ENCODE results near the gene ERN1.

The ERN1 gene

DNA sequence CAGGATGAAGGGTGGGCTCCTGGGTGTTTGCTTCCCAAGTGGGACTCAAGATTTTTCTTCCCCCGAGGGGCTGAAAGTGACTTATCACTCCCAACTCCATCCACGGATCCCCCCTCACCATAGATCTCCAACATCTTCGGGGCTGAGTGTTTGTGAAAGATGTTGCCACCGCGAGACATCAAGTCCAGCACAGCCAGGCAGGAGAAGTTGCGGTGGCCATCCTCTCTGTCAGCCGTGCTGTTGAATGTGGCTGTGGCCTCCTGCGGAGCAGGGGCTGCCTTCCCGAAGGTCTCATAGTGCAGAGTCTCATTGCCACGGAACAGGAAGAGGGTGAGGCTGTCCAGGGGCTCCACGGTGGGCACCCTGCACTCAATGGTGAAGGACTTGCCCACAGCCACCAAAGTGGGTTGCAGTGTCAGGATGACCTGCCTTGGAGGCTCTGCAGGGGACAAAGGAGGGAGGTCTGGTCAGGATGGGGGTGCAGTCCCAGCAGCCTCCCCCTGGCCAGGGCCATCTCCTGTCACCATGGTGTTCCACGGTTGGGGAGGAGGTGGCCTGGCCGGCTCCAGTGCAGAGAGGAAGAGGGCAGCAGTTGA lies 126.3 kb downstream of the ERN1 start:
- DNase-seq (ENCODE audit: low read depth) = no peak

DNA sequence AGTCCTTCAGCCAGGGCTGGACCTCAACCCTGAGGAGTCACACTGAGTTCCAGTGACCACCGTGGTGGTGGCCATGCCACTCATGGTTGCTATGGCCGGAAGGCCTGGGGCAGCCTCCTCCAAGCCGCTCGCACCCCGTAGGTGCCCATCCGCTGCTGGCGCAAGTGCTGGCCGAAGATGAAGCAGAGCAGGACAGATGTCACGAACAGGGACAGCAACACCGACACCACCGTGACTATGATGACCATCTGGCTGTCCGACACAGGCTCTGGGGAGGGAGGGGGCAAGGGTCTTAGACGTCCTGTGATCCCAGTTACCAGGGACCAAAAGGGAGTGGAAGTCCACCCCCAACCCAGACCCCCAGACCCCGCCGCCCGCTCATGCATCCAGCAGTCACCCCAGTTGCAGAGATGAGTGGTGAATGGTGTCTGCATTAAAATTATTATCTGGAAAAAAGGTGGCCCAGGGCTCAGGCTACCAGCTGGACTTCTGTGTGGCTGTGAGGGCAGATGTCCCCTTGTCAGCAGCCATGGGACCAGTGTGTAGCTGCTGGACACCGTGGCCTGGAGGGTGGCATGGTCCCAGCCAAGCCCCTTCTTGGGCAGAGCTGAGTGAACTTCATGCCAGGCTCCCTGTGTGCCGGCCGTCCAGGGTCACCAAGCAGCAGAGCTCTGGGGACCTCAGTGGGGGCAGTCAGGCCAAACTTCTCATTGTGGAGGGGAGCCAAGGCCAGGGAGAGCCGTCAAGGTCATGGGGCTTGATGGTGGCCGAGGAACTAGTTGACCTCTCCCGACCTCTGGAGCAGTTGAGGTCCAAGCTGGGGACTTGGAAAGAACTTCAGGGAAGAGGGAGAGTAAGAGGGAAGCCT lies 127.1 kb downstream of the ERN1 start:
- DNase-seq (ENCODE audit: low read depth) = no peak

DNA sequence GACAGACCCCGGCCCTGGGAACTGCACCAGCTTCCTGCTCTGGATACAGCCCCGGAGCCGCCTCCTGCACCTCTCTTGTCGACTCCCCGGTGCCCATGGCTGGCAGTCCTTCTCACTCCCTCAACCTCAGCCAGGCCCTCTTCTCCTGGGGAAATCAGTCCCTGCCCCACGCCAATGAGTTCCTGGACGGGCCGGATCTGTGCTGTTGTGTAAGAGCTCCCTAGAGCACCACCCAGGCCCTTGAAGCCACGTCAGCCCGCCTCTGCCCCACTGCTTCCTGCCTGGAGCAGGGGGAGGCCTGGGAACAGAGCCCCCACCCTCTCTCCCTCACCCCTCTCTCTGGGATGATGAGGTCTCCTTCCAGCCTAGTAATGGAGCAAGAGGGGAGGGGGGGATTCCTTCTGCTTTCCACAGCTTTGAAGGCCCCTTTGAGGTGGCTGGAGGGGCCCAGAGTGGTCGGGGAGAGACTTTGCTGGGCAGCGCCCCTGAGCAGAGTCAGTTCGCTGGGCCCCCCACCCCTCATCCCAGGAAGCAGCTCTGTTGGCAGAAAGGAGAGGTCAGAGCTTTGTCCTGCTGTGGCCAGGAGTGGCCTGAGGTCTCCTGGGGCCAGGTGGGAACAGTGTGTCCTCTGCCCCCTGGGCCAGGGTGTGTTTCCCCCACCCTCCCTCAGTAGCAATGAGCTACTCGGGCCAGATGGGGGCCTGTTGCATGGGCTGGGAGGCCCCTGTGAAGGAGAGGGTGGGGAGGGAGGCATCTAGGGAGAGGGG lies 128.0 kb downstream of the ERN1 start:
- no peak for DNase-seq (ENCODE audit: low read depth)

DNA sequence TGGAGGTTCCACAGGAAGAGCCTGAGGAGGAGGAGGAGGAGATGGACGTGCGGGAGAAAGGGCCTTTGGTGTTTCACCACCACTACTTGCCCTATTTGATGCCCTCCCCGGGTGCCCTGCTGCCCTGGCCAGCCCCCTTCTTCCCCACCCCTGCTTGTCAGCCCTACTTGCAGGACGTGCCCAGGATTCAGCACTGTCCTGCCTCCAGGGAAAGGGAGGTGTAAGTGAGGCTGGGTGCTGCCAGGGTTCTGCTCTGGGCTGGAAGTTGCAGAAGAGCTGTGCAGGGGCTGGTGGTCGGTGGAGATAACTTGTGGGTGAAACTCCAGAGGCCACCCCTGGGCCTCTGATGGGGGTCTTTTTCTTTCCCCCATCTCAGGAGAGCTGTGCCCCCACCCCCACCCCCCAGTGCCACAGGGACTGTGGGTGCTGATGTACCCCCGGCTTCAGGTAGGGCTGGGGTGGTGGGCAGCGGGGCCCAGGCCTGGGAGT lies 128.8 kb downstream of the ERN1 start:
- no peak for DNase-seq (ENCODE audit: low read depth)

DNA sequence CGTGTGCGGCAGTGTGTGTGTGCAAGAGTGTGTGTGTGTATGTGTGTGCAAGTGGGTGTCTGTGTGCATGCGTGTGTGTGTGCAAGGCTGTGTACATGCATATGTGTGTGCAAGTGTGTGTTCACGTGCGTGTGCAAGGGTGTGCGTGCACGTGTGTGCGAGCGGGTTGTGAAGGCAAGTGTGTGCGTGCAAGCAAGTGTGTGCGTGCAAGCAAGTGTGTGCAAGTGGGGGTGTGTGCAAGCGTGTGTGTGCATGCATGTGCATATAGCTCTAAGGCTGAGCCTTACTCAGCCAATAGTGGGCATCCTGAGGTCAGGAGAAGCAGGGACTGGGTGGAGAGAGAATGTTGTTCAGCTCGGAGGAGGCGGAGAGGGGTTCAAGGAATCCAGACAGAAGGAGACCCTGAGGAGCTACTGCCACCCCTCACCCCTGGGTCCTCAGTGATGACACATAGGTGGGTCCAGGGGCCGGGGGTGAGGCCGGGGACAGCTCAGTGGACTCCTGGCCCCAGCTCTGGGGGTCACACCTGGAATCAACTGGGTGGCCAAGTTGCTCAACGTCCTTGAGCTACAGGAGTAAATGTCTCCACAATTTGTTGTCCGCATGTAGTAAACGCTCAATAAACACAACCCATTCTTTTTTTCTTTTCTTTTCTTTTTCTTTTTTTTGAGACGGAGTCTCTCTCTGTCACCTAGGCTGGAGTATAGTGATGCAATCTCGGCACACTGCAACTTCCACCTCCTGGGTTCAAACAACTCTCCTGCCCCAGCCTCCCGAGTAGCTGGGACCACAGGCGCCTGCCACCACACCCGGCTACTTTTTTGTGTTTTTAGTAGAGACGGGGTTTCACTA lies 130.0 kb downstream of the ERN1 start:
- no peak for DNase-seq (ENCODE audit: low read depth)

DNA sequence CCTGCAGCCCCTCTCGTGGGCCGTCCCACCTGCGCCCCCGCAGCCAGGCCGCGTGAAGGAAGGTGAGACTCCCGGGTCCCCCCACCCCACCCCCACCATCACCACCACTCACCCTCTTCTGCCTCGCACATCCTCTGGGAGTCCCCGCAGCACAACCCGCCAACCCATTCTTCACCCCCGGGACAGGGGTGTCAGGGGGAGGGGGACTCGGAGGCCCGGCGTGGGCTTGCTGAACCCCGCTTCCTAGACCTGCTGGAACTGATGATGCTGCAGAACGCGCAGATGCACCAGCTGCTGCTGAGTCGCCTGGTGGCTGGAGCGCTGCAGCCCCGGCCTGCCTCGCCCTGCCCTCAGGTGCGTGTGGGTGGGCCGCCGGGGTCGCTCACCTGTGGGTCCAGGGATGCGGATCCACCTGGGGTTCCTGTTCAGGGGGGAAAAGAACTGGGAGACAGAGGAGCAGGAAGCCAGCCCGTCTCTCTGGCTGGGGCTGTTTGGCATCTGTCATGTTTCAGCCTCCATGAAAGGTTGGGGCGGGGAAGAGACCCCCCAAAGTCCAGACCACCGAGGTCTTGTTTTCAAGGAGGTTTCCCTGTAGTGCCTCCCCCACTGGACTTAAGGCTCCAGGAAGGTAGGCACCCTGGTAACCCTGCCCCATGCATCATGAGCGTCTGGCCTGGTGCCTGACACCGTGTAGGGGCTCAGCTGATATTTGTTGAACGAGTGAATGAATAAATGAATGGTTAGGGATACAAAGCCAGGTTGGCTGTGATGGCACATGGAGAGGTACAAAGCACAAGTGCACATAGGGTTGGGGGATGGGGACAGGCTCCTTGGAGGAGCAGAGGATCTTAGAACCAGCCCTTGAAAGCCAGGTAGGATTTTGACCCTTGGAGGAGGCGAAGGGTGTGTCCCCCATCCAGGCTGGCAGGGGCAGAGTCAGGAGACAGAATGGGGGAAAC lies 130.9 kb downstream of the ERN1 start:
- no peak for DNase-seq (ENCODE audit: low read depth)

DNA sequence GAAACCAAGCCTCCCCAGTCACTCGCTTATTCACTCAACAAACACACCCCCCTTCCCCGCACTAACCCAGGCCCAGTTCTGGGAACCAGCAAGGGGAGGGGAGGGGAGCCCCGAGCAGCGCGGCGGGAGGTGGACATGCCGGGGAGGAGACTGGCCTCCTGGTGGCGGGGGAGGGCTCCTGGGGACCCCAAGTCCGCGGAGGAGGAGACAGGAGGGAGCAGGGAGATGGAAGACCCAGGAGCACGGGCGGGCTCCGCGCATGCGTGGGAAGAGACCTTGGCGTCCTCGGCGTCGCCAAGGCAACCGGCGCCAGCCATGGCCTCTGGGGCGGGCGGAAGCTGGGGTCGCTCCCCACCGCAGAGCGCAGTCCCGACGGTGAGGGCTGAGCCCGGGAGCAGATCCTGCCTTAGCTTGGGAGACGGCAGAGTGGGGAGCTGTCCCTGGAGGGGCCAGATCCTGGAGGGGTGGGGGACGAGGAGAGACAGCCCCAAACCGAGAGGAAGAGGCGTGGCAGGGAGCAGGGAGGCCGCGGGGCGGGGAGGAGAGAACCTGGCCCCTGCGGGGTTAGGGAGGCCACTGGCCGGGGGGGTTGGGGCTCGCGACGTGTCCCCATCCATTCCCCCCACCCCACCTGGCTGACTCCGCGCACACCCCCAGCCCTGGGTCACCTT lies 131.8 kb downstream of the ERN1 start, which contains the start of gene PRR29:
Gene PRR29, plus strand, starts transcription at position 302 of the 671 bp plus-strand sequence. Its CDS starts 14 bp downstream, at position 316.
- DNase-seq (ENCODE audit: low read depth) = no peak

DNA sequence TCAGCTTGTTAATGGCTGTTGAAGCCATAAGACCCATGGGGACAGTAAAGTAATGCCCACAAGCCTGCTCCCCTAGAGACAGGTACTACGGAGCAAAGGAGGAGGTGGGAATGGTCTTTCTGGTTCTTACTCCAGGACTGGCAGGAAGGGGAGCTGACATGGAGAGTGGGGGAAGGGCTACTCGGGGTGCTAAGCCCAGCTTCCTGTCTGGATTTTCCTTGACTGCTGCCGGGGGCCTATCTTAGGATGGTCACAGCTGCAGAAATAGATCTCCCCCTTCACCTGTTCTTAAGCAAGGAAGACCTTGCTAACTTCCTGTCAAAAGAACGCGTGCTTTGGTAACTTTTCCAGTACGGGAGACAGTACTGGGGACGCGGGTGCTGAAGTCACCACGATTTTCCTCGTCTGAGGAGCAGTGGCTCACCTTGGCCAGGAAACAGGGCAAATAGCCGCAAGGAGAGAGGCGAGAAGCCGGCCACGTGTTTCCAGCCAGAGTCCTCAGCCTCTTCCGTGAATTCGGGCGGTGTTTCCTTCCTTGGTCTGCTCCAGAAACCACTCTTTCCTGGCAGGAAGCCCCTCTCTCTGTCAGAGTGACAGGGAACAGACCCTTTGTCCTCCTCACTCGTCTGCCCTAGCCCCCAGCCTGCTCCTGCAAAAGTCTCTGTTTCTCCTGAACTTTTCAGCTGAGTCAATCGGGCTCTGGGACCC lies 132.4 kb downstream of the ERN1 start:
- no peak for DNase-seq (ENCODE audit: low read depth)

DNA sequence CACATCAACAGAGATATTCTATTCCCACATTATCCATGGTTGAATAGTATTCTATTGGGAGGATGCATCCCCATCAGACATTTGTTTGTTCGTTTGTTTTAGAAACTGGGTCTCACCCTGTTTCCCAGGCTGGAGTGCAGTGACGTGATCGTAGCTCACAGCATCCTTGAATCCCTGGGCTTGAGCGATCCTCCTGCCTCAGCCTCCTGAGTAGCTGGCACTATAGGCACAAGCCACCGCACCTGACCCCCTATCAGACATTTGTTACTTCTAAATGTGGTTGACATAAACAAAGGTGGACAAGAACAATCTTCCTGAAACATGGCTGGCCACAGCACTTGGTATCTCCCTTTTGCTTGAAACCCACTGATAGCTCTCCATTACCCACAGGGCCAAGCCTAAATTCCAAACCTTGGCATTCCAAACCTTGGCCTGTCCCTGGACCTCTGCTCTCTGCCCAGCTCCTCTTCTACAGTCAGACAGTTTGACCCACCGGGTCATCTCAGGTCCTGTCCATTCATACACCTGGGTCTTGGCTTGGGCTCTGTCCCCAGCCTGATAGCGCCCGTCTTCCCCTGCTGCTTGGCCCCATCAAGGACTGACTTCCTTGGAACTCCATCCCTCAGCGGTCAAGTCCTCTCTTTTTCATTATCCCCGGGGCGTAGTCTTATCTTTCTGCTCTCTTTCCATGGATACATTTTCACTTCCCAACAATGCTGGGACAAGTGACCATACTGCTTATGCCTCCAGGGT lies 133.3 kb downstream of the ERN1 start:
- no peak for DNase-seq (ENCODE audit: low read depth)

DNA sequence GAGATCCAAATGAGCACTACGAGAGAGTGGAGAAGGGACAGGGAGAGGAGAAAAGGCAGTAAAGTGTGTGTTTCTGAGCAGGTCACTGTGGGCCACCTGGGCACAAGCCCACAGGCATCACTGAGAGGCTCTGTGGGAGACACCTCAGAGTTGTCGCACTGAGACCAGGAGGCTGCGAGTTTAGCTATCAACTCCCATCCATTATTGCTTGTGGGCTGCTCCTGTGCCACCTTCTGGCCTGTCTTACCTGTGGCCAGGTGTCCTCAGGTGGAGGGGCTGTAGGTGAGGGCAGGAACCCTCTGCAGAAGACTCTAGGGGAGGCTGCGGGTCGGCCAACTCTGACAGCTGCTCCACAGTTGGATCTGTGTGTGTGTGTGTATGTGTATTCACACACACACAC lies 134.3 kb downstream of the ERN1 start:
- no peak for DNase-seq (ENCODE audit: low read depth)

DNA sequence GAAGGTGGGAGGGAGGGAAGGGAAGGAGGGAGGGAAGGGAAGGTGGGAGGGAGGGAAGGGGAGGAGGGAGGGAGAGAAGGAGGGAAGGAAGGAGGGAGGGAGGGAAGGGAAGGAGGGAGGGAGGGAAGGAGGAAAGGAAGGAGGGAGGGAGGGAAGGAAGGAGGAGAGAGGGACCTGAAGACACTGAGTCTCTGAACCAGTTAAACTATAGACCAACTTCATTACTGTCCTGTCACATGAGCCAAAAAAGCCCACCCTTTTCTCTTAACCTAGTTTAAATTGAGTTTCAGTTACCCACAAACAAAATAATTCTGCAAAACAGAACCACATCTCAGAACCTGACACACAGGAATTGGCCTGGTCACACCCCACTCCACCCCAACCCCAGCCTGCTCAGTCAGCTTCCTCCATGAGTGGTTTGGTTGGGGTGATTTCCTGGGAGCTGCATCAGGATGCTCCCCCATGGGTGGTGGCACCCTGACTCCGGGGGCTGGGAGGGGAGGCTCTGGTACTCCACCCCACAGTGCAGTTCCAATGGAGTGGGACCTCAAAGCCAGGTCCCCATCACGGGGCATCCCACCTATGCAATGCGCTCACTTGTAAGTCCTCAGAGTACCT lies 136.5 kb downstream of the ERN1 start:
- no peak for DNase-seq (ENCODE audit: low read depth)

DNA sequence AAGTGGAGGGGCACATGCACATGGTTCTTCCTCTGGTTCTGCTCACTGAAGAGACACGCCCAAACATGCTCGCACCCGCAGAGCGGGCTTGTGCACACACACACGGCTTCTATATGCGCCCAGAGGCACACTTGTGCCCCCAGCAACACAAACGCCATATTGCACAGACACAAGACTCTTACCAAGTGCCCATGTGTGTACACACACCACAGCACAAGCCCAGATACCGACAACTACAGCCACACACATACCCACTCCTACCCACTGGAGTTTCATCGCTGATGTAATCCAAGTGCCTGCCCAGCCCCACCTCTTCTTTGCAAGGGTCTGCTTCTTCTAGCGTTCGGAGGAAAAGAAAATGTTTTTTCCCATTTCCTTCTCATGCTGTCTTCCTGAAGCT lies 138.3 kb downstream of the ERN1 start:
- DNase-seq (ENCODE audit: low read depth) = no peak

DNA sequence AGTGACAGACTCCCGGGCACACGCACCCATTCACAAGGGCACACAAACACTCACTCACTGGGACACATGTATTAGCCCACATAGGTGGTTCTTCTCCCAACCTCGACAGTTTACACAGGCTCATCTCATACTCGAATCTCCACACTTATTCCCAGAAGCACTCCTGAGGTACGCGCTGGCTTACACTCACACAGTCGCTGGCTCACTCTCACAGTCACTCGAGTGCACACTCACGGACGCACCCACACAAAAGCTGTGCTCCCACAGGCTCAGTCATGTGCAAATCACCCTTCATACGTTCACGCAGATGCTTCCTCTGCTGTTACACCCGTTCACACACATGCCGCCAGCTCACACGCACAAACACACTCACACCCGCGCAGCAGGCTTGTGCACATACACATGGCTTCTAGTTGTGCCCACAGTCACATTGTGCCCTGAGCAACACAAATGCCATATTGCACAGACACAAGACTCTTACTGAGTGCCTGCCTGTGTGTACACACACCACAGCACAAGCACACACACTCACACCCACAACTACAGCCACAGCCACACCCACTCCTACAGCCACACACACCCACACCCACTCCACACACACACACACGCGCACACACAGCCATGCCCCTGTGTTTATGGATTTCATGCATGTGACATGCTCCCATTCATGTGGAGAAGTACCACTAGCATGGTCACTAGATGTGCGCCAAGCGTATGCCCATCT lies 140.2 kb downstream of the ERN1 start:
- no peak for DNase-seq (ENCODE audit: low read depth)

Data from non-pigmented ciliary epithelial cell (primary cell).